Type B pancreatic cell (in vitro differentiated cells): ENCODE data around the gene SYNE3. TPM values are rescaled to one million over a fixed set of nuclear protein-coding genes. Genes with fewer than 3 reads are reported as not detected.

ENCODE experiments used
- DNase-seq: peaks from one replicate; pipeline ENCODE4 v3.0.0; 2021; ENCODE audit warnings: mixed read lengths; ENCODE audit not compliant: unreplicated experiment; ENCODE audit errors: extremely low spot score
- H3K27ac Mint-ChIP-seq: 2 replicates; pipeline ENCODE4 v1.8.0; 2021; ENCODE audit warnings: mild to moderate bottlenecking, mixed read lengths
- H3K27me3 Mint-ChIP-seq: 2 replicates; pipeline ENCODE4 v1.8.0; 2021; ENCODE audit warnings: mixed read lengths
- H3K36me3 Mint-ChIP-seq: 2 replicates; pipeline ENCODE4 v1.8.0; 2021; ENCODE audit warnings: mixed read lengths
- H3K4me1 Mint-ChIP-seq: one replicate; pipeline ENCODE4 v1.8.0; 2021; ENCODE audit warnings: mixed read lengths; ENCODE audit not compliant: unreplicated experiment
- H3K4me3 Mint-ChIP-seq: 2 replicates; pipeline ENCODE4 v1.8.0; 2021; ENCODE audit warnings: mild to moderate bottlenecking, mixed read lengths
- H3K9me3 Mint-ChIP-seq: 2 replicates; pipeline ENCODE4 v1.8.0; 2021; ENCODE audit warnings: mixed read lengths
- CTCF ChIP-seq: fragments of 200-600 bp; sonication (generic); conservative IDR thresholded peaks from 2 replicates; pipeline ENCODE4 v1.5.0; 2021; ENCODE audit warnings: antibody characterized with exemption, mild to moderate bottlenecking
- total RNA-seq: library from RNA; stranded (reverse); gene quantifications from 2 replicates; pipeline ENCODE4 v1.2.1, GENCODE V29; 2021; ENCODE audit warnings: low replicate concordance

Gene SYNE3
- total RNA-seq, 1 donor from 2014 or later, result 0.65 TPM

DNA sequence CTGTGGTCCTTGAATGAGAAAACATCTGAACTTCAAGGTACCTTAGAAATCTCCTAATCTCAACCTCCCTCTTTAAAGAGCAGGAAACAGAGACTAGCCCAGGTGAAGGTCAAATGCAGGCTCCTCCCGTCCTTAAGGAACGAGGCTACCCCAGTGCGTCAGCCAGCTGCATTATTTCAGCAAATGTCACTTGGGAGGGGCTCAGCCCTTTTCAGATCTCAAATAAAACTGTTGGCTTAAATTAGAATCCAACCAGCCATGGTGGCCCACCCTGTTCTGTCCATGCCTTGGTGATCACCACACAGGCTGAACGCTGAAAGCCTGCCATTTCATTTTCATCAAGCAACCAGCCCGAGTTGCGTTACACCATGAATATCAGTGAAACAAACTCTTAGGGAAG, 7.0 kb downstream of the SYNE3 start:
- Mint-ChIP-seq H3K4me1 (peaks cover under 1% of the 10 kb centered on the region), H3K36me3 (no peaks in the 10 kb centered on the region), H3K9me3 (no peaks in the 10 kb centered on the region), H3K27ac (no peak overlapping the region), H3K27me3 (peaks cover 26% of the 10 kb centered on the region), H3K4me3 (no peak overlapping the region)
- DNase-seq, result no peak
- no peak for TF ChIP-seq CTCF

GRCh38 chr14:95508377-95508776, 8.1 kb downstream of the SYNE3 start:
- Mint-ChIP-seq H3K4me3 (no peak overlapping the region), H3K27ac (no peak overlapping the region), H3K4me1 (peaks cover 4% of the 10 kb centered on the region), H3K36me3 (no peaks in the 10 kb centered on the region), H3K27me3 (peaks cover 26% of the 10 kb centered on the region), H3K9me3 (no peaks in the 10 kb centered on the region)
- TF ChIP-seq CTCF, result no peak
- DNase-seq, result no peak

GRCh38 chr14:95507701-95508103, 8.7 kb downstream of the SYNE3 start:
- Mint-ChIP-seq H3K9me3 (no peaks in the 10 kb centered on the region), H3K4me3 (no peak overlapping the region), H3K27ac (no peak overlapping the region), H3K4me1 (peaks cover 4% of the 10 kb centered on the region), H3K36me3 (no peaks in the 10 kb centered on the region), H3K27me3 (peaks cover 21% of the 10 kb centered on the region)
- TF ChIP-seq CTCF, result no peak
- DNase-seq, result no peak

- Mint-ChIP-seq H3K27ac (no peak overlapping the region), H3K36me3 (no peaks in the 10 kb centered on the region), H3K4me1 (peaks cover 4% of the 10 kb centered on the region), H3K4me3 (no peak overlapping the region), H3K9me3 (no peaks in the 10 kb centered on the region), H3K27me3 (peaks cover 26% of the 10 kb centered on the region)
- no peak for TF ChIP-seq CTCF
- no peak for DNase-seq
Measured at GRCh38 chr14:95507174-95507573, 9.3 kb downstream of the SYNE3 start.

DNA sequence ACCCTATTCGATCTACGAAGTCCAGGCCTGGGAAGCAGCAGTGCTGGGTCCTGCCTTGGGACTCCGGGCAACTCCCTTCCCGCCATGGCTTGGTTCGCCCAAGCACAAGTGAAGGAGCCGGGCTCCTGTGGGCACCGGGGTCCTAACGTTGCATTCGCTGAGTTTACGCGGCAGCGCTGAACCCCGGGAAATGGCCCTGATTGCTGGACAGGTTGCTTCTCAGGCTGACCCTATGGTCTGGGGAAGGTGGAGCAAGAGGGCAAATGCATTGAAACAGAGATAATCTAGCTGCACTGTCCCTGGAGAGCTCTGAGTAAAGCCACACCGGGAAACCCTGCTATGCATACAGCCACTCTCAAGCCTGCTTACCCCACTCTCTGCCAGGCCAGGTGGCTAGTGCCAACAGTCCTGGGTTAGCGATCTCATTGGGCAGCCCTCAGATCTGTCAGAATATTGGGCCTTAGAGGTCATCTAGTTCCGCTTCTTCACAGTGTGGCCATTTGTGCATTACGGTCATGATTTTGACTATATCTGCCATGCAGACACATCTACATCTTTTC, 11.3 kb downstream of the SYNE3 start:
- H3K36me3 Mint-ChIP-seq, result no peaks in the 10 kb centered on the region

More for the DNA sequence above, 11.3 kb downstream of the SYNE3 start:
- Mint-ChIP-seq H3K27me3 (peaks cover 23% of the 10 kb centered on the region), H3K27ac (no peak overlapping the region), H3K9me3 (no peaks in the 10 kb centered on the region), H3K4me1 (peaks cover 15% of the 10 kb centered on the region), H3K4me3 (no peak overlapping the region)
- no peak for DNase-seq
- no peak for TF ChIP-seq CTCF
